A673 (cell line): ENCODE results near the gene LYZ. TPM values are rescaled to one million over a fixed set of nuclear protein-coding genes. Genes with fewer than 3 reads are reported as not detected.
"Not testable (repeated sequence)": the region's sequence is repeated elsewhere in the genome, so short reads cannot be mapped to it uniquely, and the experiment has no call there.

Experiments
- BruUV-seq: library from RNA; stranded (reverse); fragments of 400-500 nt; replicated peaks from 2 replicates; lab custom pipeline; 2021; lab: Mats Ljungman, UMichigan
- CTCF ChIA-PET: fragments of 300-600 bp; sonication (Branson Sonifier 250); formaldehyde crosslinking; loops from one replicate; lab custom pipeline; 2022; ENCODE audit warnings: antibody characterized with exemption; lab: Charles Lee
- POLR2A ChIA-PET: fragments of 300-600 bp; sonication (Branson Sonifier 250); formaldehyde crosslinking; loops from one replicate; lab custom pipeline; 2022; ENCODE audit warnings: antibody characterized with exemption; ENCODE audit not compliant: low non-redundant PET; lab: Charles Lee
- DNase-seq: peaks from one replicate; pipeline ENCODE4 v3.0.0-alpha.2; 2015; ENCODE audit warnings: low spot score
- H3K27ac ChIP-seq: fragments of 200-600 bp; sonication (generic); 2 replicates; pipeline ENCODE4 v1.5.1; 2016; ENCODE audit warnings: mixed run types, low read depth, mild to moderate bottlenecking, mixed read lengths, antibody characterized with exemption, low read length; ENCODE audit not compliant: poor library complexity, severe bottlenecking
- H3K27me3 ChIP-seq: fragments of 200-600 bp; sonication (generic); replicated peaks from 2 replicates; pipeline ENCODE4 v1.6.1; 2017; ENCODE audit warnings: mixed run types, low read depth, mild to moderate bottlenecking, mixed read lengths, antibody characterized with exemption, low read length; ENCODE audit not compliant: insufficient read depth, poor library complexity
- H3K36me3 ChIP-seq: fragments of 200-600 bp; sonication (generic); 2 replicates; pipeline ENCODE4 v1.6.1; 2016; ENCODE audit warnings: mixed run types, mild to moderate bottlenecking, mixed read lengths, antibody characterized with exemption, low read length; ENCODE audit not compliant: insufficient read depth, poor library complexity, severe bottlenecking
- H3K4me1 ChIP-seq: fragments of 200-600 bp; sonication (generic); 2 replicates; pipeline ENCODE4 v1.6.1; 2017; ENCODE audit warnings: mixed run types, mild to moderate bottlenecking, mixed read lengths, antibody characterized with exemption, low read length; ENCODE audit not compliant: insufficient read depth, poor library complexity, severe bottlenecking
- H3K4me3 ChIP-seq: fragments of 200-600 bp; sonication (generic); 2 replicates; pipeline ENCODE4 v1.5.1; 2016; ENCODE audit warnings: low read depth, mixed run types, mild to moderate bottlenecking, mixed read lengths, low read length; ENCODE audit not compliant: poor library complexity, severe bottlenecking
- H3K9me3 ChIP-seq: fragments of 200-600 bp; sonication (generic); 2 replicates; pipeline ENCODE4 v1.6.1; 2016; ENCODE audit warnings: mixed run types, low read depth, mild to moderate bottlenecking, mixed read lengths, antibody characterized with exemption, low read length; ENCODE audit not compliant: poor library complexity, severe bottlenecking
- EZH2 ChIP-seq: fragments of 200-600 bp; sonication (generic); IDR thresholded peaks from 2 replicates; pipeline ENCODE4 v1.6.1; 2017; ENCODE audit warnings: borderline replicate concordance, low read depth, mild to moderate bottlenecking, mixed read lengths, antibody characterized with exemption, low read length; ENCODE audit not compliant: poor library complexity, severe bottlenecking
- intact Hi-C: fragments of 100-400 bp; cut with micrococcal nuclease; formaldehyde crosslinking; loops from one replicate; pipeline ENCODE4 v1.10.0; 2022; ENCODE audit not compliant: unreplicated experiment
- total RNA-seq: library from RNA; stranded (reverse); gene quantifications from 2 replicates; pipeline ENCODE4 v1.2.3, GENCODE V29; 2021
- TF ChIP-seq, protein P1 (sequence below): fragments of 300-800, 200-600 bp; sonication (generic); conservative IDR thresholded peaks from 2 replicates; pipeline ENCODE4 v1.5.1; 2017; ENCODE audit warnings: low read depth, mild to moderate bottlenecking, antibody characterized with exemption, low read length, moderate library complexity, mixed read lengths

LYZ gene
- total RNA-seq, 1 experiment from 2014 or later = 0.32 TPM

DNA sequence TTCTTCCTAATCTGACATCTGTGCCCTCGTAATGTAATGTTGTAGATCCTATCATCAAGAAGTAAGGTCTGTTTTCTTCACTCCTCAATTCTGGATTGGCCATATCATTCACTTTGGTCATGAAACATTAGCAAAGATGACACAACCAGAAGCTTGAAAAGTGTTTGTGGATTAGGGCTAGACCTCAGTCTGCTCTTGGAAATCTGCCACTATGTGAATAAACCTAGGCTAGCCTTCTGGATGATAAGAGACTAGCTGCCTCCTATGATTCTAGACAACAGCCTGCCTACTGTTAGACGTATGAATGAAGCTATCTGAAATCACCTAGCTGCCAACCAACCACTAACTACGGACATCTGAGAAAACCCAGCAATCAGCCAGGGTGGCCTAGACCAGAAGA, 38.7 kb upstream of the LYZ start:
- DNase-seq = no peak
- ChIA-PET POLR2A (no interaction called here), CTCF (no interaction called here)
- H3K36me3 ChIP-seq = no peaks in the 10 kb centered on the region
- H3K9me3 ChIP-seq = peaks cover 8% of the 10 kb centered on the region
- H3K27me3 ChIP-seq = no peaks in the 10 kb centered on the region
- no peaks in the 10 kb centered on the region for H3K4me1 ChIP-seq
- no peak overlapping the region for H3K4me3 ChIP-seq
- no peak overlapping the region for H3K27ac ChIP-seq
- intact Hi-C loops = no loop called here
- TF ChIP-seq, protein P1, sequence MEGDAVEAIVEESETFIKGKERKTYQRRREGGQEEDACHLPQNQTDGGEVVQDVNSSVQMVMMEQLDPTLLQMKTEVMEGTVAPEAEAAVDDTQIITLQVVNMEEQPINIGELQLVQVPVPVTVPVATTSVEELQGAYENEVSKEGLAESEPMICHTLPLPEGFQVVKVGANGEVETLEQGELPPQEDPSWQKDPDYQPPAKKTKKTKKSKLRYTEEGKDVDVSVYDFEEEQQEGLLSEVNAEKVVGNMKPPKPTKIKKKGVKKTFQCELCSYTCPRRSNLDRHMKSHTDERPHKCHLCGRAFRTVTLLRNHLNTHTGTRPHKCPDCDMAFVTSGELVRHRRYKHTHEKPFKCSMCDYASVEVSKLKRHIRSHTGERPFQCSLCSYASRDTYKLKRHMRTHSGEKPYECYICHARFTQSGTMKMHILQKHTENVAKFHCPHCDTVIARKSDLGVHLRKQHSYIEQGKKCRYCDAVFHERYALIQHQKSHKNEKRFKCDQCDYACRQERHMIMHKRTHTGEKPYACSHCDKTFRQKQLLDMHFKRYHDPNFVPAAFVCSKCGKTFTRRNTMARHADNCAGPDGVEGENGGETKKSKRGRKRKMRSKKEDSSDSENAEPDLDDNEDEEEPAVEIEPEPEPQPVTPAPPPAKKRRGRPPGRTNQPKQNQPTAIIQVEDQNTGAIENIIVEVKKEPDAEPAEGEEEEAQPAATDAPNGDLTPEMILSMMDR = no peak
- no peak for TF ChIP-seq EZH2
- BruUV-seq = no TSS peak

DNA sequence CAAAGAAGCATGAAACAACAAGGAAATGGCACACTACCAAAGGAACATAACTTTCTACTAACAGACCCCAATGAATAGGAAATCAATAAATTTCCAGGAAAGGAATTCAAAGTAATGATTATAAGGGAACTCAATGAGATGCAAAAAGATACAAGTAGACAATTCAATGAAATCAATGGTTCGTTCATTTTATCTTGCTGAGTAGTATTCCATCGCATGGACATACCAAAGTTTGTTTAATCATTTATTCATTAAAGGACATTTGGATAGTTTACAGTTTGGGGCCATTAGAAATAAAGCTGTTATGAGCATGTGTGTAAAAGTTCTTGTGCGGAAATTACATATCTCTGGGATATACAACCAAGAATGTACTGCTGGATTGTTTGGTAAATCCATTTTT, 35.0 kb upstream of the LYZ start:
- Histone ChIP-seq H3K36me3 (no peaks in the 10 kb centered on the region), H3K4me1 (no peaks in the 10 kb centered on the region), H3K4me3 (no peak overlapping the region), H3K27me3 (no peaks in the 10 kb centered on the region), H3K9me3 (no peaks in the 10 kb centered on the region), H3K27ac (no peak overlapping the region)
- BruUV-seq = no TSS peak
- intact Hi-C loops = no loop called here
- ChIA-PET CTCF (no interaction called here), POLR2A (no interaction called here)
- DNase-seq = no peak
- TF ChIP-seq, protein P1 = no peak
- TF ChIP-seq EZH2 = no peak

DNA sequence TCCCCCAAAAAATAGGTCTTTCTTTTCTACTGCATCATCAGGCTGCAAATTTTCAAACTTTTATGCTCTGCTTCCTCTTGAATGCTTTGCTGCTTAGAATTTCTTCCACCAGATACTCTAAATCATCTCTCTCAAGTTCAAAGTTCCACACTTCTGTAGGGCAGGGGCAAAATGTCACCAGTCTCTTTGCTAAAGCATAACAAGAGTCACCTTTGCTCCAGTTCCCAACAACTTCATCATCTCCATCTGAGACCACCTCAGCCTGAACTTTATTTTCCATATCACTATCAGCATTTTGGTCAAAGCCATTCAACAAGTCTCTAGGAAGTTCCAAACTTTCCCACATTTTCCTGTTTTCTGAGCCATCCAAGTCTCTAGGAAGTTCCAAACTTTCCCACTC, 31.4 kb upstream of the LYZ start:
- H3K27ac ChIP-seq, POLR2A ChIA-PET, CTCF ChIA-PET, BruUV-seq, H3K36me3 ChIP-seq, H3K9me3 ChIP-seq, H3K4me1 ChIP-seq, H3K4me3 ChIP-seq, H3K27me3 ChIP-seq, DNase-seq, intact Hi-C loops: not testable (repeated sequence)

DNA sequence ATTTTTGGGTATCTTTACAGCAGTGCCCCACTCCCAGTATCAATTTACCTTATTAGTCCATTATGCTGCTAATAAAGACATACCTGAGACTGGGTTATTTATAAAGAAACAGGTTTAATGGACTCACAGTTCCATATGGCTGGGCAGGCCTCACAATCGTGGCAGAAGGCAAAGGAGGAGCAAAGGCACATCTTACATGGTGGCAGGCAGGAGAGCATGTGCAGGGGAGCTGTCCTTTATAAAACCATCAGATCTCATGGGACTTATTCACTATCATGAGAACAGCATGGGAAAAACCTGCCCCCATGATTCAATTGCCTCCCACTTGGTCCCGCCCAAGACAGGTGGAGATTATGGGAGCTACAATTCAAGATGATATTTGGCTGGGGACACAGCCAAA, 30.9 kb upstream of the LYZ start:
- POLR2A ChIA-PET, H3K4me3 ChIP-seq, BruUV-seq, H3K27ac ChIP-seq, H3K4me1 ChIP-seq, DNase-seq, CTCF ChIA-PET, H3K9me3 ChIP-seq, H3K27me3 ChIP-seq, H3K36me3 ChIP-seq, intact Hi-C loops: not testable (repeated sequence)
